GM23248 (cell line): ENCODE data around the gene PTPRU.

Experiments used
- EZH2 ChIP-seq: fragments of 200-600 bp; sonication (generic); IDR thresholded peaks from 2 replicates; pipeline ENCODE4 v1.6.1; 2018; ENCODE audit warnings: antibody characterized with exemption, mild to moderate bottlenecking; ENCODE audit not compliant: insufficient read depth, poor library complexity, severe bottlenecking
- EZH2phosphoT487 ChIP-seq: fragments of 200-600 bp; sonication (generic); IDR thresholded peaks from 2 replicates; pipeline ENCODE4 v1.6.1; 2018; ENCODE audit warnings: antibody characterized with exemption, moderate library complexity, mild to moderate bottlenecking, low read depth; ENCODE audit not compliant: insufficient read depth

GRCh38 chr1:29253180-29253579, 16.9 kb downstream of the PTPRU start:
- TF ChIP-seq EZH2 (no peak), EZH2phosphoT487 (no peak)
